ENCODE measurements around the gene DTWD1.

- TF ChIP-seq CTCF (IDR thresholded peaks at IDR 0.05 in 2 of 3, conservative IDR thresholded peaks at IDR 0.05 in 1 of 3; ENCODE audit: control insufficient read depth in 2 of 3, extremely low read depth in 1 of 3, insufficient read depth in 1 of 3, low read depth in 3 of 3, low read length in 3 of 3) = no peak
- no peak for TF ChIP-seq CEBPB (IDR thresholded peaks at IDR 0.05; ENCODE audit: borderline replicate concordance in 1 of 2, low read depth in 2 of 2, low read length in 2 of 2)
- no peak for TF ChIP-seq ZZZ3 (IDR thresholded peaks at IDR 0.05; ENCODE audit: control insufficient read depth, insufficient read length, low read depth)
Observed at GRCh38 chr15:49645941-49646340, 25.1 kb downstream of the DTWD1 start.

All from GM12878 (cell line).